Endodermal cell (in vitro differentiated cells): Measurements from ENCODE around the gene LPP. TPM values are rescaled to one million over a fixed set of nuclear protein-coding genes. Genes with fewer than 3 reads are reported as not detected.

Source experiments
- DNase-seq: peaks from one replicate; pipeline ENCODE4 v3.0.0-alpha.2; 2017
- H3K27ac ChIP-seq: 2 replicates; pipeline ENCODE4 v1.5.1; 2013; ENCODE audit warnings: mild to moderate bottlenecking, low read depth, low read length, moderate library complexity
- H3K27me3 ChIP-seq: 2 replicates; pipeline ENCODE4 v1.6.1; 2013; ENCODE audit warnings: mild to moderate bottlenecking, low read length, moderate library complexity; ENCODE audit not compliant: insufficient read depth, control insufficient read depth, poor library complexity, severe bottlenecking
- H3K36me3 ChIP-seq: 2 replicates; pipeline ENCODE4 v1.7.0; 2013; ENCODE audit warnings: mild to moderate bottlenecking, low read length, moderate library complexity; ENCODE audit not compliant: control insufficient read depth, insufficient read depth
- H3K4me1 ChIP-seq: one replicate; pipeline ENCODE4 v1.7.0; 2013; ENCODE audit warnings: low read length; ENCODE audit not compliant: control insufficient read depth, insufficient read depth
- H3K4me3 ChIP-seq: 2 replicates; pipeline ENCODE4 v1.5.1; 2013; ENCODE audit warnings: mild to moderate bottlenecking, low read length, moderate library complexity
- H3K9ac ChIP-seq: 2 replicates; pipeline ENCODE4 v1.6.1; 2013; ENCODE audit warnings: mild to moderate bottlenecking, low read length, moderate library complexity; ENCODE audit not compliant: poor library complexity, severe bottlenecking; ENCODE audit errors: extremely low read depth
- H3K9me3 ChIP-seq: 2 replicates; pipeline ENCODE4 v1.6.1; 2013; ENCODE audit warnings: mild to moderate bottlenecking, low read length, moderate library complexity; ENCODE audit not compliant: control insufficient read depth
- H3K27ac Mint-ChIP-seq: 2 replicates; pipeline ENCODE4 v1.8.0; 2020; ENCODE audit warnings: mixed read lengths
- H3K27me3 Mint-ChIP-seq: 2 replicates; pipeline ENCODE4 v1.8.0; 2021; ENCODE audit warnings: mild to moderate bottlenecking, mixed read lengths; ENCODE audit not compliant: insufficient read depth
- H3K36me3 Mint-ChIP-seq: 2 replicates; pipeline ENCODE4 v1.8.0; 2020; ENCODE audit warnings: low read depth, mixed read lengths
- H3K4me1 Mint-ChIP-seq: 2 replicates; pipeline ENCODE4 v1.8.0; 2020; ENCODE audit warnings: mixed read lengths
- H3K4me3 Mint-ChIP-seq: 2 replicates; pipeline ENCODE4 v1.8.0; 2020; ENCODE audit warnings: mild to moderate bottlenecking, moderate library complexity, mixed read lengths
- H3K9me3 Mint-ChIP-seq: 2 replicates; pipeline ENCODE4 v1.8.0; 2020; ENCODE audit warnings: mild to moderate bottlenecking, mixed read lengths
- CTCF ChIP-seq: fragments of 200-600 bp; sonication (generic); conservative IDR thresholded peaks from 2 replicates; pipeline ENCODE4 v1.5.0; 2021; ENCODE audit warnings: antibody characterized with exemption, mild to moderate bottlenecking
- WGBS, 2 experiments: methylation state at CpG; one replicate each; pipeline versions ENCODE4 v1.1.5 to v1.1.7; 2013; ENCODE audit warnings: missing lambda C conversion rate in 2 of 2, mixed read lengths in 1 of 2; ENCODE audit not compliant: insufficient coverage in 1 of 2, insufficient read length in 1 of 2; 5-methylcytosine and 5-hydroxymethylcytosine counted together
- total RNA-seq, 2 donors: library from RNA; stranded (reverse); fragmentation: NEBNext Ultra II Directional in 1 of 2; extraction: Animal tissue kit (Norgen Biotek cat#: 25700) in 1 of 2; gene quantifications; 2 replicates in 1 of 2; 3 replicates in 1 of 2; pipeline ENCODE4 v1.2.1, GENCODE V29; 2021

Gene LPP
- total RNA-seq, 2 donors from 2014 or later = 78.0 to 105 TPM

- Mint-ChIP-seq H3K27ac (no peak overlapping the region), H3K27me3 (no peaks in the 10 kb centered on the region), H3K4me1 (peaks cover 28% of the 10 kb centered on the region), H3K36me3 (no peaks in the 10 kb centered on the region), H3K9me3 (no peaks in the 10 kb centered on the region), H3K4me3 (no peak overlapping the region)
- no peaks in the 10 kb centered on the region for H3K27me3 ChIP-seq
- no peak overlapping the region for H3K4me3 ChIP-seq
- WGBS, 2 experiments = 88 to 93% methylated on average over 2 of the region's 2 CpGs
- H3K9me3 ChIP-seq = no peaks in the 10 kb centered on the region
- no peak overlapping the region for H3K27ac ChIP-seq
- no peak for TF ChIP-seq CTCF
- H3K4me1 ChIP-seq = peaks cover 3% of the 10 kb centered on the region
- peaks cover 14% of the 10 kb centered on the region for H3K36me3 ChIP-seq
- no peak for DNase-seq
- H3K9ac ChIP-seq = no peak overlapping the region
These were observed 10.3 kb downstream of the LPP start for GRCh38 chr3:188164248-188164687.

GRCh38 chr3:188165596-188165995 is 11.6 kb downstream of the LPP start:
- WGBS, 2 experiments = 84 to 85% methylated on average over 9 of the region's 9 CpGs
- Histone ChIP-seq H3K4me3 (peak overlapping the region; percentile 19), H3K27me3 (no peaks in the 10 kb centered on the region), H3K36me3 (peaks cover 12% of the 10 kb centered on the region), H3K9ac (no peak overlapping the region), H3K27ac (no peak overlapping the region), H3K9me3 (no peaks in the 10 kb centered on the region), H3K4me1 (peaks cover 5% of the 10 kb centered on the region)
- Mint-ChIP-seq H3K36me3 (no peaks in the 10 kb centered on the region), H3K27ac (no peak overlapping the region), H3K9me3 (no peaks in the 10 kb centered on the region), H3K27me3 (no peaks in the 10 kb centered on the region), H3K4me1 (peaks cover 36% of the 10 kb centered on the region), H3K4me3 (no peak overlapping the region)
- no peak for DNase-seq
- TF ChIP-seq CTCF = no peak

- Histone ChIP-seq H3K27ac (no peak overlapping the region), H3K27me3 (no peaks in the 10 kb centered on the region), H3K9ac (no peak overlapping the region), H3K4me3 (peak overlapping the region; percentile 19), H3K9me3 (no peaks in the 10 kb centered on the region), H3K36me3 (peaks cover 11% of the 10 kb centered on the region), H3K4me1 (peaks cover 10% of the 10 kb centered on the region)
- no peak overlapping the region for H3K4me3 Mint-ChIP-seq
- DNase-seq = no peak
- H3K4me1 Mint-ChIP-seq = peaks cover 40% of the 10 kb centered on the region
- no peaks in the 10 kb centered on the region for H3K27me3 Mint-ChIP-seq
- WGBS, 2 experiments = 92 to 100% methylated on average over 1 to 3 of the region's 3 CpGs
- TF ChIP-seq CTCF = no peak
- H3K27ac Mint-ChIP-seq = no peak overlapping the region
- no peaks in the 10 kb centered on the region for H3K9me3 Mint-ChIP-seq
- no peaks in the 10 kb centered on the region for H3K36me3 Mint-ChIP-seq
These were observed 12.5 kb downstream of the LPP start for GRCh38 chr3:188166441-188166840.
